Amniotic epithelial cell (primary cell): ENCODE measurements around the gene CATSPERB.
"Not testable (repeated sequence)": the region's sequence is repeated elsewhere in the genome, so short reads cannot be mapped to it uniquely, and the experiment has no call there.

ENCODE experiments used
- DNase-seq: peaks from one replicate; pipeline ENCODE4 v3.0.0-alpha.2; 2010; ENCODE audit warnings: low read depth

The CATSPERB gene, protein sequence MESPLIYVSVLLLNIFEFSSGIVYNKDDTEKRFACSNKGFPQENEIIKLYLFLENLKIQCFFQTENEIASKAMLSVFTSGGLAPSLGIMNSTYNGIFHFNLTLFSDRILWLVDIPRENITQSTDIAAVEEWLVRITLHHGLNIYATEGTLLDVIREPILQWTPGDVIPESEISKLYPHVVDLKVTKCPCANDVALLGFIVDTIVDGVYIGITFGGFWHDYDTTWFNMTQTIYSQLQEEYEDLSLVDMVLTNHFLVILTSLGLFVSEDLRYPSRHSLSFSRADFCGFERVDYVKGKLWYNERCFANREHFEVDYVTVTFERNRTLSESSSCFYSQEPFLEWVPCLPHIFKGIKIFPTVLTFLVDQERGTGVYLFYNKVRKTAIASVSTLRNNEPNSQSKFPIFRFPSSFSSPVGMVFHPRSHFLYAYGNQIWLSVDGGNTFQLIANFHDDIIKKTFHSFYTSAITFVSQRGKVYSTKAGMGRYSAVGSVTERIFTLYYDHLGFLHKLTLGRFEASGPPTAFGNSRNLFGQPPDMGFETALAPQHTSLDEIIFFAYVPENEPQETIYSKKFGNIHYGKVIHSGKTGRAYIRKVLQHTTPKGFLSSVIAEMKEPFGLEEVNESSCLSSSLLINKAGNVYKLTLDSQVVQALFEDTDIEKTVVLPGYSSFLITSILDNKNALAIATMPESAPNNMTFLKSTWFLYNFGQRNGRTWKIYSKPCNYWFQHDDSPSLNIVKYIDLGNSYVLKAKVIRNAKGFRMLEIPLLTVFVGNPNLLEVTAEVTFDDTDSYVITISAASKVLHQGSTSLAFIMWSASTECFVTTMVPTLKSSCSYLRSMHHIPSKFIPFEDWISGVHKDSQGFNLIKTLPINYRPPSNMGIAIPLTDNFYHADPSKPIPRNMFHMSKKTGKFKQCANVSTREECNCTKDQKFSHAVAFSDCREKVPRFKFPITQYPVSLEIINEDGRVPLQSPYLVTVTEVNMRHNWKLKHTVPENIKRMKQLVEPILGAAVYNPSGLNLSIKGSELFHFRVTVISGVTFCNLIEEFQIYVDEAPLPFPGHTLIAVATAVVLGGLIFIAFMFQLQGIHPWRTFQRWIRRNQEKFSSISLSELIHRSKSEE

DNA sequence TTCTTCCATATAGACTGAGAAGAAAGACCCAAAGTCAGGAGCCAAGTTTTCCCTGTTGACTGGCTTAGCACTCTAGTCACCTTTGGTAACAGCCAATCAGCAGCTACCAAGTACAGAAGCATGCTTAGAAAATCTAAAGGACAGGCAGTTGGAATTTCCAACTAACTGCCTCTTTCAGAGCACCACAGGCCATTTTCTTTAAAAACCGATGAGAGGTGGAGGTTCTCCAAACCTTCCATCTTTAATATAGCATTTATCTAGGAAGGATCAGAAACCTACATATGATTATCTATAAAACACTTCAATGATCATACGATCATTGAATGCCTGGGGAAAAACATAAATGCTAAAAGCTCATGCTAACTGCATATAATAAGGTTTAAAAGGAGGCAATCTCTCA is at the start of gene CATSPERB:
Gene CATSPERB (minus strand): TSS at position 101 of the 400 bp plus-strand sequence. CDS start 2,607 bp downstream, outside the sequence.
- DNase-seq = no peak

DNA sequence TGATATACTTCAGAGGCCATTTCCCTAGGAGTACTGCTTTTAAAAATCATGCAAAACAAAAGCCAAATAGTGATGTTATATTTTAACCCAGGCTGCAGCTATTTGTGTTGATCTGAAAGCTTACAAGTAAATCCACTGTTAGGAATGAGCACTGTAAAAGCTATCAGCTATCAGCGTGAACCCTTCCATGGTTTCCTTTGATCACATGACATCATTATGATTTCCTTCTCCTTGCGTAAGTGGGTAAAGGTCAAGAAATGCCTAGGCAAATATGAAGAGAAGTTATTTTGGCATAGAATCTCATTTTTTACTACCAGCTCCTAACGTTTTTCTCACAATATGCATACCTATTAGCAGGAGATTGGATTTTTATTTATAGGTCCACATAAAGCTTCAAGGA is 48.6 kb upstream of the CATSPERB start:
- no peak for DNase-seq

DNA sequence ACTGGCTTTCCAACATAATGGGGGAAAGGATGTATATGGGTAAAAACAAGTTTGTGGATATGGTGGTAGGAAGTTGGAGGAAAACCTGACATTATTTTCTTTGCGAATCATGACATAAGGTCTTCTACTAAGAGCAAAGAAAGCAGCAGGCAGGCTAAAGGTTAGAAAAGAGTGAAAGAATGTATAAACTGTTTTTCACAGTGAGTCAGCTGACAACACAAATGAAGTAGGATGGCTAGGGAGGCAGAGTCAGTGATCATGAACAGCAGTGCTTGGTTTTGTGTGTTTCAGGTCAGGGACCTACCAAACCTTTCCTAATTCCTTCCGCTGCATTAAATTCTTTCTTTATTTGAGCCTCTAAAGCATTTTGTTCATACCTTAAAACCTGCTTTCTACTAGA is 46.3 kb upstream of the CATSPERB start:
- DNase-seq = no peak

DNA sequence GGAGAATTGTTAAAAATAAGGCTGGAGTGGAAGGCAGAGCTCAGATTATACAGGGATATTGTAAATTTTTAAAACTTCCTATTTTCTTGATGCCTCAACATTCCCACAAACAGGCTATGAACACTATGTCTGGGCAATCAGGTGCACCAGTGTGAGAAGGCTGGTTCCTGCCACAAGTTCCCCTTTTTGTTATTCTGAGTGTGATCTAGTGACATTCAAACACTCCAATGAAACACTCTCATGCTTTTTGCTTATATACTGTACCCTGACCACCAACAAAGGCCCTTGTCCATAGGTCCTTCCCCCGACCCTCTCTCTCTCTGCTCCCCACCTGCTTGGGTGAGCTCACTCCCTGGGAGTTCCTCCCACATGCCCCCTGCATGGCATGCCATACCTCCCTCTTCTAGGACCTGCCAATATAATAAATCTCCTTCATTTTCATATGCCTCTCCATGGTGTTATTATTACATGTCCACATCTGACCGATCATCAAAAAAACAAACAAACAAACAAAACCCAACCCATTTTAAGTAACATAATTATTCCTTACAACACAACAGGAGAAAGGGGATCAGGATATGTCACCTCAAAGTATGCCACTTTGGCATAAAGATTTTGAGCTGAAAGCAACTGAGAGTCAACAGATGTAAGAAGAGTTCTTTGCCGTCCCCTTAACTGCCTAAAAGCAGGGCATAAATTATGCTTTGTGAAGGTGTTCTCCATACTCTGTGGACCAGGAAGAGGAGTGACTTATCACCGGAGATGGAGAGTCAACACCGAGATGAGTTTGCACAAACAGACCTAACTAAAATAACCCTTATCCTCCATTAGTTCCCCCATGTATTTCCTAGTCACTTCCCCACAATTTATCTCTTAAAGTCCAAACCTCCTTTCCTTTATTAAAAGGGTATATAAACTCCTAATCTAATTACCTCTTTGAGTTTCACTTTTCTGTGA is 42.5 kb upstream of the CATSPERB start:
- DNase-seq = no peak

DNA sequence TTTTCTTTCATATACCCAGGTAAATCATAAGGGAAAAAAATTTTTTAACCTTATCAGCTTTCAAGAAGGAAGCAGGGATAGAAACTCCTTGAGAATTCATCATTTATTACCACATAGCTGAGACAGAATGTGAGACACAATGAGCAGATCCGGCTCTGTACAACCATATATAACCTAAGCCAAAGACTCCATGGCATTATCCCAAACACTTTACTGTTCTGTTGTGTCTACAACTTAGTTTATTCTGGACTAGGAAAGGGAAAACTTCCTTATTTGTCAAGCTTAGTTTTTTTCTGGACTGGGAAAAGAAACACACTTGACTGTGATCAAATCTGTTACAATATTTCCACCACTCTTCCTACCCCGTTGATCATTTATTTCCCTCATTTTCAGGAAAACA is 38.3 kb upstream of the CATSPERB start:
- no peak for DNase-seq

DNA sequence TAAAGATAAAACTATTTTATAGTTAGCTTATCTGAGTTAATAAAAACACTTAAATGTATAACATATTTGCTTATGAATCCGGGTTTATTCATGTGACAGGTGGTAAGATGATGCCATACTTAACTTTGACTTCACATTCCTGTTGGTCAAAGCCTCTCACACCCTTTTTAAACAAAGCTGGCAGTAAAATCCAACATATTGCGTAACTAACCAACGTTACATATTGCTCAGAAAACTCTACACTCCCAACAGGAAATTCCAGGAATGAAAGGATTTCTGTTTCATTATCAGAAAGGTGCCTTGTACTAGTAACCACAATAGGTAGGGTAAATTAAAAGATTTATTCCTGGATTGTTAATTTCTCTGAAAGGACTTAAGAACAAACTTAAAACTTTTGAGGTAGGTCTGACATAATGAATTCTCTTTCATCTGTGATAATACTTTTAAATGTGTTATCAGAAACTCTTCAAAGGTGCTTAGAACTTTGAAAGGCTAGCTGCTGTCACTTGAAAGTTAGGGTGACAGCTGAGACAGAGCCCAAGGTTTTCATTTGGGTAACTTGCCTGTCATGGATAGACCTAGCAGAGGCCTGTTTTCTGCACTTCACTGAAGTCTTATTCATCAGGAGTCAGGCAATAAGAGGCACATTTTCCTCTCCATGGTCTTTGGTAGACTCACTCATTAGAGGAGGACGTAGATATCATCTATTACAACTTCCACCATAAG is 23.8 kb upstream of the CATSPERB start:
- peak; percentile 40 for DNase-seq

DNA sequence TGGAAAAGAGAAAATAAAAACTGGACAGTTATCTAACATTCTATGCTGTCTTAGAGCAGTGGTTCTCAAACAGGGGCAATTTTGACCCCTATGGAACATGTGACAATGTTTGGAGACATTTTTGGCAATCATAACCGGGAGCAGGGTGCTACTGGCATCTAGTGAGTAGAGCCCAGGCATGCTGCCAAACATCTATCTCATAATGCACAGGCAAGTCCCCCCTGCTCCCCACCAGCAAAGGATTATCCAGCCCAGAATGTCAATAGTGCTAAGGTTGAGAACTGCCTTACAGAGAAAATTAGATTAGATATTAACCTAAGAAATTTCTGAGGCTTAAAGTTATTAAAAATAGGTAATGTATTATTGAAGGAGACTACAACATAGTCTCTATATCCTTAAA is 22.9 kb upstream of the CATSPERB start:
- no peak for DNase-seq

DNA sequence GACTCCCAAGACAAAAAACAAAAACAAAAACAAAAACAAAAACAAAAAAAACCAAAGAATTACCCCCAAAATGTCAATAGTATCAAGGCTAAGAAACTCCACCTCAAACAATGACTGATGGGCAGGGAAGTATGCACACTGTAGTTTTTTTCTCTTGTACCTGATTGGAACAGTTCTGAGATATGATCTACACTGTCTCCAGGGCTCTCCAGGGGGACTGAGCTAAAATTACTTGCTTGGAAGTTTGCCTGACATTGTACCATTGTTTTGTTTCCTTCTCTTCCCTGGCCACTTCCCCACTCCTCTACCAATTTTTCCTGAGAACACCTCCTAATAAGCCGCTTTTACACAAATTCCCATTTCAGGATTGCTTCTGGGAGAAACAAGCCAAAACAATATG is 22.3 kb upstream of the CATSPERB start:
- DNase-seq = no peak

DNA sequence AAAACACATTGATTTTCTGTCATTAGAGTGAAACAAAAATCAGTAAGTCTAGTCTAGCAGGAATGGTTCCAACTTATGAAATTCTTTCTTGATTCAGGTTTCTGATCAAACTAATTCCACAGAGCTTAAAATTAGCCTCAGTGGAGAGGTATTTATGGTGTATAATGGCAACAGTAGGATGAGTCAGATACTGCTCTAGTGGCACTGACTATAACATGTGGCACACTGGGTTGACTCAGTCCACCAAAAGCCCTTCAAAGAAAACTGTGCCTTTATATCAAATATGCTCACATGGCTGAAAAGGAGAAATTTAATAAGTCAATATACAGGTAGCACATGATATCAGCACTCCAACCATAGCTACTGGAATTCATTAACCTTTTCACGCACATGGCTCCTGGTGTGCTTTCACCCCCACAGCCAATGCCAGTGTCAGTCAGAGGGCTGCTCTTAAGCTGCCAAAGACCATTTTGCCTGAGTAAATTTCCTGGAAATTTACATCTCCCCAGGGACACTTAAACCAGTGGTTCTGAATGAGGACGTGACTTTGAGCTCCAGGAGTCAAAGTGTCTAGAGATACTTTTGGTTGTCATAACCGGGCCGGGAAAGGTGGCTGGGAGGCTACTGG is 21.7 kb upstream of the CATSPERB start:
- no peak for DNase-seq

DNA sequence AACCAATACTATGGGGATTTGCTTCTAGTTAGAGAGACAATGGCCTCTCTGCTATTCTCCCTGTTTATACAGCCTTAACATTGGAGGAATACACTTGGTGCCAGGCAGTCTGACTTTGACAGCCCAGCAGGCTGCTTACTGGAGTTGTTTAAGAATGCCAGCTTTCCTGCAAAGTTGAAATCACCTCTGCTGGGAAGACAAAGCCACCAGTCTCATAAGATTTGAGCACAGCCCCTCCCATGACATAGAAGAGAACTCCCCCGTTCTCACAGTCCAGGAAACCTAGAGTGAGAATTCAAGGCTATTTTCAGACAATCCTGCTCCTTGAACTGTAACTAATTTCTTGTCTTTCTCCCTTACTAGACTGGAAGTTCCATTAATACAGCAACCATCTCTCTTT is 21.1 kb upstream of the CATSPERB start:
- no peak for DNase-seq

DNA sequence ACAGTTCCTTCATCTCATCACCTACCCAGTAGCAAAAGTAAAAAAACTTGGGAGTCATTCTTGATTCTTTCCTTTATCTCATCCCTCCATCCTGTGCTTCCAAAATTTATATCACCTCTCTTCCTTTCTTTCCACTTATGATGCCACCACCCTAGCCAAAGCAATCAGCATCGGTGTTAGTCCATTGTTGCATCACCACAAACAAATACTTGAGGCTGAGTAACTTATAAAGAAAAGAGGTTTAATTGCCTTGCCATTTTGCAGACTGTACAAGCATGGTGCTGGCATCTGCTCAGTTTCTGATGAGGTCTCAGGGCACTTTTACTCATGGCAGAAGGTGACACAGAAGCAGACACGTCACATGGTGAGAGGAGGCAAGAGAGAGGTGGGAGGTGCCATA is 19.8 kb upstream of the CATSPERB start:
- no peak for DNase-seq

DNA sequence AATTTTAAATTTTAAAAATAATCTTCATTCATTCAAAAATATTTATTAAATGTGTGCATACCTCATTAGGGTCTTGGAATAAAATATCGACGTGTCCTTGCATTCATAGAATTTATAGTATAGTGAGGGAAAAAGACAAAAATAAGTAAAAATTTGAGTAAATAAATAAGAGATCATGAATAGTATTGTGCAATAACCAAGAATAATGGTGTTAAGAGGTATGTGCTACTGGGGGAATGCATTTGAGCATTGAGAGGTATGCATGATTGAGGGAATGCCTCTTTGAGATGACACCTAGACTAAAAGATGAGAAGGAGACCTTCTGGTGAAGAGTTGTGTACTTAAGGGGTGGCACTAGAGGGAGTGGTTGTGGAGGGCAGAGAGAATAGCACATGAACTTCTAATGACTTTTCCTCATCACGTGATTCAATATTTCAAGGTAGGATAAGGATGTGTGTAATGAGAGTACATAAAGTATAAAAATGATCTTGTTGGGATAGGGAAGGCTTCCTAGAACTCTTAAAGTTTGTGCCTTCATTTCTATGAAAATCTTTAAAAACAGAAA is 18.8 kb upstream of the CATSPERB start:
- DNase-seq = no peak

DNA sequence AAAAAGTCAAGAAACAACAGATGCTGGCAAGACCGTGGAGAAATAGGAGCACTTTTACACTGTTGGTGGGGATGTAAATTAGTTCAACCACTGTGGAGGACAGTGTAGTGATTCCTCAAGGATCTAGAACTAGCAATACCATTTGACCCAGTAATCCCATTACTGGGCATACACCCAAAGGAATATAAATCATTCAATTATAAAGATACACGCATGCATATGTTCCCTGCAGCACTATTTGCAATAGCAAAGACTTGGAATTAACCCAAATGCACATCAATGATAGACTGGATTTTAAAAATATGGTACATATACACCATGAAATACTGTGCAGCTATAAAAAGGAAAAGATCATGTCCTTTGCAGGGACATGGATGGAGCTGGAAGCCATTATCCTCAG is 18.0 kb upstream of the CATSPERB start:
- no peak for DNase-seq

DNA sequence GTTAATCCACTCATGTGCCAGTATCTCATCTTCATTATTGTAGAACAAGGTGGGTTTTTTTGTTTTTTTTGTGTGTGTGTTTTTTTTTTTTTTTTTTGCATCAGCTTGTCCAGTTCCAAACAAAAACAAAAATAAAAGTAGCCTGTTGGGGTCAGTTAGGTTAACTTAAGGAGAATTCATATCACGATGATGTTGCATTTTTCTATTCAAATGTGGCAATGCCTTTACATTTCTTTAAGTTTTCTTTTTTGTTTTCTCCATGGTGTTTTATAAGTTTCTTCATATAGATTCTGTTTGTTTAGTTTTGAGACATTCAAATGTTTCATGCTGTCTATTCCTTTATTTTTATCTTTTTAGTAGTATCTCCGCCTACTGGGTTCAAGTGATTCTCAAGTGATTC is 16.2 kb upstream of the CATSPERB start:
- DNase-seq = no peak

DNA sequence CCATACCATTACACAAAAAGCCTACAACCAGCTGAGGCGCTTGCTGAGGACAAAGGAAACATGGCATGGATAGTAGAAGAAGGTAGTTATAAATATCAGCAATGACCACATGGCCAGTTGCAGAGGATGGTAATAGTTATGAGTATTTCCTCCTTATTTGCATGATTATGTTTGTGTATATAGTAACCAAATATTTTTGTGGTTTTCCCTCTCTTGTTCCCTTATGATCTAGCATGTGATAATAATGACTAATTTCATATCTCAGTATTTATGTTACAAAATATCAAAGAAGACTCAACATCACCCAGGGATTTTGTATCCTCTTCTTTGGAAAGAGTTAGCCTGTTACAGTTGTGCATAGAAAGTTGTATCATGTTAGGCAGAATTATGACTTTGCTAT is 13.5 kb upstream of the CATSPERB start:
- DNase-seq = no peak

DNA sequence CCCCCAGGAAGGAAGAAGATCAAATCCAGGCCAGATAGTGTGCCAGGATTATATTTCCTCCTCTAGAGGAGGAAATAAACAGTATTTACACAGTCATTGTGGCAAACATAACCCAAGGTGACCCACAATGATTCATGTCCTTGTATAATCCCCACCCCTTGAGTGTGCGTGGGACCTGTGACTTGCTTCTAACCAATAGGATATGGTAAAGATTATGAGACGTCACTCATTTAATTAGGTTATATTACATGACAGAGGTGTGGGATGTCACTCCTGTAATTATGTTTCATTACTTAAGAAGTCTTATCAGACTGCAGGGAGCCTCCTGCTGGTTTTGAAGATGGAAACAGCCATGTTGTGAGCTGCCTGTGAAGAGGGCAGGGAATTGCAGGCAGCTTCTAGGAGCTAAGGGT is 12.2 kb upstream of the CATSPERB start:
- DNase-seq = no peak

DNA sequence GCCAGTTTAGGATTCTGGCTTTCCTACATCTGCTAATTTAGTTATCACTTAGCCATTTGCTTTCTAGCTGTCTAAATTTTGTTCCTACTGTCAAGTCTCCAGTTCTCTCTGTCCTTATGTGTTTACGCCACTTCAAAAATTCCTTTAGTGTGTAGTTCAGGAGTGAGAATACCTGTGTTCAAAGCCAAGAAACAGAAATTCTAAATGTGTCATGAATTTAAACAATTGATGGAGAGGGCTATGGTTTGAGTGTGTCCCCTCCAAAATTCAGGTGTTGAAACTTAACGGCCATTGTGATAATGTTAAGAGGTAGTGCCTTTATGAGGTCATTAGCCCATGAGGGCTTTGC is 11.4 kb upstream of the CATSPERB start:
- no peak for DNase-seq

DNA sequence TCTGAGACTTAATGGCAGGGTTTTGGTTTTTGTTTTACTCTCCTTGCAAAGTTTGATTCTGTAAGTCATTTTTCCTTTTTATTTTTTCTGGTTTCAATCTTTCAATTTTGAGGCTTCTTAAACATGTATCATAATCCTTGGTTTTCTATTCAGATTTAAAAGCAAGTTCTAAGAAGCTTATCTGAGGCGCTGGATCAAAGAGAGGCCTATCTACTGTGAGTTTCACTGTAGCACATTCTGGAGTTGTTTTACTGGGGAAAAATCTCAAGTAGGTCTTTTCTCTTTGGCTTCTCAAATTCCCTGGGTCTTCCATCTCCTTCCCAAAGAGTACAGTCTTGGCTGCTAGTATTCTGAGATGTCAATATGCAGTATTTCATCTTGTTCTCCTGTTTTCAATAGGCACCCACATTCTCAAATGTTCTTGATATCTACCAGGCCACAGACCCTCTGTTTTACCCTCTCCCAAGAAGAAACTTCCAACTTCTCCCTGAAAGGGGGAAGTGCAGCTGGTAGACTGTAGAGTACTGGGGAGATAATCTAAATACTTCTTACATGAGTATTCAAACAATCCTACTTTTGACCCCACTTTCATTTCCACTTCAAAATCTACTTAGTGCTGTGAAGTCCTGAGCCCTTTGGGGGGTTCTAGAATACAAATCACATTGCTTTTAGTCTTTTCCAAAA is 10.9 kb upstream of the CATSPERB start:
- DNase-seq = no peak

DNA sequence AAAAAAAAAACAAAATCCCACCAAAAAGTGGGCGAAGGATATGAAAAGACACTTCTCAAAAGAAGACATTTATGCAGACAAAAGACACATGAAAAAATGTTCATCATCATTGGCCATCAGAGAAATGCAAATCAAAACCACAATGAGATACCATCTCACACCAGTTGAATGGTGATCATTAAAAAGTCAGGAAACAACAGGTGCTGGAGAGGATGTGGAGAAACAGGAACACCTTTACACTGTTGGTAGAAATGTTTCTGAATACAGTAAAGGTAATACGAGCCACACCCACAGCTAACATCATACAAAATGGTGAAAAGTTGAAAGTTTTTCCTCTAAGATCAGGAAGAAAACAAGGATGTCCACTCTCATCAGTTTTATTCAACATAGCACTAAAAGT is 8.0 kb upstream of the CATSPERB start:
- DNase-seq = not testable (repeated sequence)

DNA sequence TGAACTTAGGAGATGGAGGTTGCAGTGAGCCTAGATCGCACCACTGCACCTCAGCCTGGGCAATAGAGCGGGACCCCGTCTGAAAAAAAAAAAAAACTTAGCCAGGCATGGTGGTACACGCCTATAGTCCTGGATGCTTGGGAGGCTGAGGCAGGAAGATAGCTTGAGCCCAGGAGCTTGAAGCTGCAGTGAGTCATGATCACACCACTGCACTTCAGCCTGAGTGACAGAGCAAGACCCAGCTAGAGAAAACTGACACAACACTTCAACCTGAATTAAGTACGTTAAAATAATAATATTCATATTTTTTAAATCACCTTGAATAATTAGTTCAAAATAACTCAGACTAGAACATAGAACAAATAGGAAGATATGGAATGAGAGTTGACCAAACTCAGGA is 5.7 kb upstream of the CATSPERB start:
- DNase-seq = no peak
